Calu3 (cell line): ENCODE measurements around the gene AGT. TPM values are rescaled to one million over a fixed set of nuclear protein-coding genes. Genes with fewer than 3 reads are reported as not detected.

Source experiments
- BruUV-seq: library from RNA; stranded (reverse); fragments of 400-500 nt; replicated peaks from 2 replicates; lab custom pipeline; 2021; lab: Mats Ljungman, UMichigan
- CTCF ChIA-PET: fragments of 300-600 bp; sonication (Branson Sonifier 250); formaldehyde crosslinking; loops from one replicate; lab custom pipeline; 2022; ENCODE audit warnings: antibody characterized with exemption; lab: Charles Lee
- DNase-seq: peaks from one replicate; pipeline ENCODE4 v3.0.0; 2022
- H3K27ac Mint-ChIP-seq: one replicate; pipeline ENCODE4 v1.8.0; 2022; ENCODE audit warnings: mixed read lengths; ENCODE audit not compliant: unreplicated experiment
- H3K27me3 Mint-ChIP-seq: one replicate; pipeline ENCODE4 v1.8.0; 2022; ENCODE audit warnings: mixed read lengths; ENCODE audit not compliant: unreplicated experiment
- H3K36me3 Mint-ChIP-seq: one replicate; pipeline ENCODE4 v1.8.0; 2022; ENCODE audit warnings: mild to moderate bottlenecking, moderate library complexity, mixed read lengths; ENCODE audit not compliant: insufficient read depth, unreplicated experiment
- H3K4me1 Mint-ChIP-seq: one replicate; pipeline ENCODE4 v1.8.0; 2022; ENCODE audit warnings: mild to moderate bottlenecking, low read depth, mixed read lengths; ENCODE audit not compliant: unreplicated experiment
- H3K4me3 Mint-ChIP-seq: one replicate; pipeline ENCODE4 v1.8.0; 2022; ENCODE audit warnings: mild to moderate bottlenecking, low read depth, moderate library complexity, mixed read lengths; ENCODE audit not compliant: unreplicated experiment
- H3K9me3 Mint-ChIP-seq: one replicate; pipeline ENCODE4 v1.8.0; 2022; ENCODE audit warnings: low read depth, mixed read lengths; ENCODE audit not compliant: unreplicated experiment
- intact Hi-C: fragments of 100-400 bp; cut with micrococcal nuclease; formaldehyde crosslinking; loops from one replicate; pipeline ENCODE4 v1.10.0; 2022; ENCODE audit not compliant: unreplicated experiment
- total RNA-seq: library from RNA; stranded (reverse); gene quantifications from 2 replicates; pipeline ENCODE4 v1.2.3, GENCODE V29; 2022
- TF ChIP-seq, protein P1 (sequence below): fragments of 200-600 bp; IDR thresholded peaks from one replicate; pipeline ENCODE4 v1.8.0; 2022; ENCODE audit warnings: antibody characterized with exemption; ENCODE audit not compliant: unreplicated experiment

The AGT gene
- total RNA-seq, 1 experiment from 2014 or later, result 27.5 TPM

GRCh38 chr1:230680300-230681025 is 33.5 kb downstream of the AGT start:
- CTCF ChIA-PET, result interaction anchor here (1.3 kb wide), 1 partner anchor 112 kb away, joined by 3 read pairs; no protein-coding TSS in a partner anchor
- H3K9me3 Mint-ChIP-seq, result no peaks in the 10 kb centered on the region
- H3K4me1 Mint-ChIP-seq, result peaks cover 37% of the 10 kb centered on the region
- BruUV-seq, result no TSS peak
- intact Hi-C loops, result loop anchor here (5.0 kb wide), 3 partner anchors 38 to 108 kb away; partner anchors contain the start of gene COG2
- H3K27ac Mint-ChIP-seq, result no peak overlapping the region
- no peak overlapping the region for H3K4me3 Mint-ChIP-seq
- TF ChIP-seq, protein P1, sequence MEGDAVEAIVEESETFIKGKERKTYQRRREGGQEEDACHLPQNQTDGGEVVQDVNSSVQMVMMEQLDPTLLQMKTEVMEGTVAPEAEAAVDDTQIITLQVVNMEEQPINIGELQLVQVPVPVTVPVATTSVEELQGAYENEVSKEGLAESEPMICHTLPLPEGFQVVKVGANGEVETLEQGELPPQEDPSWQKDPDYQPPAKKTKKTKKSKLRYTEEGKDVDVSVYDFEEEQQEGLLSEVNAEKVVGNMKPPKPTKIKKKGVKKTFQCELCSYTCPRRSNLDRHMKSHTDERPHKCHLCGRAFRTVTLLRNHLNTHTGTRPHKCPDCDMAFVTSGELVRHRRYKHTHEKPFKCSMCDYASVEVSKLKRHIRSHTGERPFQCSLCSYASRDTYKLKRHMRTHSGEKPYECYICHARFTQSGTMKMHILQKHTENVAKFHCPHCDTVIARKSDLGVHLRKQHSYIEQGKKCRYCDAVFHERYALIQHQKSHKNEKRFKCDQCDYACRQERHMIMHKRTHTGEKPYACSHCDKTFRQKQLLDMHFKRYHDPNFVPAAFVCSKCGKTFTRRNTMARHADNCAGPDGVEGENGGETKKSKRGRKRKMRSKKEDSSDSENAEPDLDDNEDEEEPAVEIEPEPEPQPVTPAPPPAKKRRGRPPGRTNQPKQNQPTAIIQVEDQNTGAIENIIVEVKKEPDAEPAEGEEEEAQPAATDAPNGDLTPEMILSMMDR, result no peak
- H3K36me3 Mint-ChIP-seq, result peaks cover 45% of the 10 kb centered on the region
- no peaks in the 10 kb centered on the region for H3K27me3 Mint-ChIP-seq
- no peak for DNase-seq

GRCh38 chr1:230679825-230680224 is 34.1 kb downstream of the AGT start:
- no peak for DNase-seq
- TF ChIP-seq, protein P1, result no peak
- Mint-ChIP-seq H3K4me1 (peaks cover 37% of the 10 kb centered on the region), H3K27ac (no peak overlapping the region), H3K27me3 (no peaks in the 10 kb centered on the region), H3K9me3 (no peaks in the 10 kb centered on the region), H3K36me3 (peaks cover 46% of the 10 kb centered on the region), H3K4me3 (no peak overlapping the region)
- BruUV-seq, result no TSS peak
- intact Hi-C loops, result loop anchor here (5.0 kb wide), 3 partner anchors 38 to 108 kb away; partner anchors contain the start of gene COG2
- CTCF ChIA-PET, result no interaction called here

DNA sequence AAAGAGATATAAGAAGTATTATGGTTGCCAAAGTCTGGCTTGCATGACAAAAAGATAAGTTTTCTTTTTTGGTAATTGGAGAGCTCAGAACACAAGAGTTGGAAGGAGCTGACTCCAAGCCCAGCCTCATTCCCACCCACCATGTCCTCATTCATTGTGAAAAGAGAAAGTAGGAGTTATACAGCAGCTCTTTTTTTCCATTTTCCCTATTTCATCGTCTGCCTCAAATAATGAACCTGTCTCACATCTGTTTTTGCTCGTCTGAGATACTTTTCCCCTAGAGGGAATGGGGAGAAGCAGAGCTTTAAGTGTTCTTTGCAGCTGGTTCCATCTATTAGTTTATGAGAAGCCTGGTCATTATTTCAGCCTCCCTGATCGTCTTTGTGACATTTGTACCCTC is 34.7 kb downstream of the AGT start:
- Mint-ChIP-seq H3K4me1 (peaks cover 30% of the 10 kb centered on the region), H3K36me3 (peaks cover 46% of the 10 kb centered on the region), H3K4me3 (no peak overlapping the region), H3K9me3 (no peaks in the 10 kb centered on the region), H3K27me3 (no peaks in the 10 kb centered on the region), H3K27ac (no peak overlapping the region)
- TF ChIP-seq, protein P1, result no peak
- CTCF ChIA-PET, result no interaction called here
- intact Hi-C loops, result no loop called here
- no peak for DNase-seq
- BruUV-seq, result no TSS peak

DNA sequence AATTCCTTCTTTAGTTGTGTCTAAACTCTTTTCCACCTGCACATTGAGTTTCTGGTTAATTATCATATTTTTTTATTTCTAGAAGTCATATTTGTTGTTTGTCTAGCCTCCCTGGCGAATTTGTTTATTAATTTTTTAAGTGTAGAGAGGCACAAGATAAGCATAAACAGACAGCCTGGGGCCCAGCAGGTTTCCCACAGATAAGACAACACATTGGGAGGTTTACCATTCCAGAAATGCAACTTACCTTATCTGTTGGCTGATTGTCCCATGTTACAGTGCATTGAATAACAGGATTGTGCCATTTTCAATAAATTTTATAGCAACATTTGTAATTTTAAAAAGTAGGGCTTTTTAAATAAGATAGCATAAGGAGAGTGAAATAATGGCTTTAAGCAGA is 36.7 kb downstream of the AGT start:
- Mint-ChIP-seq H3K27ac (no peak overlapping the region), H3K27me3 (no peaks in the 10 kb centered on the region), H3K4me3 (no peak overlapping the region), H3K36me3 (peaks cover 37% of the 10 kb centered on the region), H3K9me3 (no peaks in the 10 kb centered on the region), H3K4me1 (peaks cover 25% of the 10 kb centered on the region)
- DNase-seq, result no peak
- CTCF ChIA-PET, result no interaction called here
- TF ChIP-seq, protein P1, result no peak
- intact Hi-C loops, result no loop called here
- BruUV-seq, result no TSS peak
